GM12878 (cell line): ENCODE measurements around the gene SPATA6.

Experiments
- ASH2L ChIP-seq: fragments of 300-600, 200-600 bp; sonication (generic); IDR thresholded peaks from 2 replicates; pipeline ENCODE4 v1.6.1; 2017; ENCODE audit warnings: low read depth, mild to moderate bottlenecking, borderline replicate concordance
- CEBPB ChIP-seq, 2 experiments: fragments of 150-350 bp in 1 of 2; IDR thresholded peaks; 2 replicates each; pipeline ENCODE4 v1.6.1; 2012 to 2014; ENCODE audit warnings: low read depth in 2 of 2, low read length in 2 of 2, borderline replicate concordance in 1 of 2, inconsistent platforms in 1 of 2
- EZH2 ChIP-seq: IDR thresholded peaks from 2 replicates; pipeline ENCODE4 v1.6.1; 2012; ENCODE audit warnings: low read depth, mild to moderate bottlenecking, control low read depth, inconsistent platforms, low read length, borderline replicate concordance; ENCODE audit not compliant: control insufficient read depth
- ZNF274 ChIP-seq: IDR thresholded peaks from one replicate; pipeline ENCODE4 v1.8.0; 2011; ENCODE audit not compliant: insufficient read length, insufficient read depth

- TF ChIP-seq ZNF274 (no peak), CEBPB (IDR thresholded peaks at IDR 0.05; ENCODE audit: borderline replicate concordance in 1 of 2, low read depth in 2 of 2, low read length in 2 of 2) (no peak), EZH2 (no peak), ASH2L (no peak)
These were observed 97.2 kb downstream of the SPATA6 start for GRCh38 chr1:48374785-48375184.
